HG02943 (cell line): ENCODE measurements around the gene CCDC85C.

Source experiments
- ATAC-seq: cut with Tn5 transposase; IDR thresholded peaks from one replicate; pipeline ENCODE4 v1.9.1; 2021; ENCODE audit warnings: mild to moderate bottlenecking, low read depth, moderate library complexity; ENCODE audit not compliant: unreplicated experiment

Gene CCDC85C

DNA sequence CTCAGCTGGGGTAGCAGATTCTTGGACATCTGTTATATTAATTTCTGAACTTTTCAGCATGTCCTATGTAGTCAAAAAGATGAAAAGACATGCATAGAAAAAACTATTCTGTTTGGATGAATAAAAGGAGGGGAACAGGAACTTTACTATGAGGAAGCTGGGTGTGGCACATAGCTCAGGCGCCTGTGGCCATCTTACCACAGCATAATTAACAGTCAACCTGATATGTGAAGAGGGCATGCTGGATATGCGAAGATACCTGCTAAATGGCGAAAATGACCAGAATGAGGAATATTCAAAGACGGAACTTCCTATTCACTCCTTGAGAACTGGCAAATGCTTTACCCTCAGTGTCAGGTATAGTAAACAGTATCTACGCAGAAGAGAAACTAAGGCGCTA, 141.8 kb downstream of the CCDC85C start:
- ATAC-seq, result no peak

DNA sequence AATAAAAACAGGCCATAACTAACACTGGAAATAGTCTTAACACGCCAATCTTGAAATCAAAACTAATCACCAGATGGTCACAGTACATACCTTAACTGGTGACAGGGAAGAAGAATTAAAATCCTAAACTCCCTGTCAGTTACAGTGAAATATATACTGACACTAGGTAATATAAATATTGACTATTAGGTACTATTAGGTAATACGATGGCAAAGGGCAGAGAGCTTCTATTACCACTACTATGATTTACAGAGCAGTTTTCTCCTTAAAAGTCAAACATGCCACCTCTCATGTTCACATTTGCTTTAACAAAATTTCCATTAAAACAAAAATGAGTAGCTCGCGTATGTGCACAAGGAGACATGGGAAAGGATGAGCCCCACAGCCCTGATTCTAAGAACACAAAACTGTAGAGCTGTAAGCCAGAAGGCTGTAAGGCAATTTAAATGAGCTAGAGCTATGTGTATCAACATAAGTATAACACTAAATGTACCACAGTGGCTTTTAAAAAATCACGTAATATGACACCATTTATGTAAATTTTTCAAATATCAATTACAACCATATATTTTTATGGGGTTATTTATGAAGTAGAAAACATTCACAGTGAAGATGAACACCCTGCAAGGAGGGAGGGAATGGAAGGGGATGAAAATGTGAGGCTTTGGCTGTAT, 142.5 kb downstream of the CCDC85C start:
- no peak for ATAC-seq

- ATAC-seq, result no peak
Observed at GRCh38 chr14:99460793-99461192, 143.2 kb downstream of the CCDC85C start.

DNA sequence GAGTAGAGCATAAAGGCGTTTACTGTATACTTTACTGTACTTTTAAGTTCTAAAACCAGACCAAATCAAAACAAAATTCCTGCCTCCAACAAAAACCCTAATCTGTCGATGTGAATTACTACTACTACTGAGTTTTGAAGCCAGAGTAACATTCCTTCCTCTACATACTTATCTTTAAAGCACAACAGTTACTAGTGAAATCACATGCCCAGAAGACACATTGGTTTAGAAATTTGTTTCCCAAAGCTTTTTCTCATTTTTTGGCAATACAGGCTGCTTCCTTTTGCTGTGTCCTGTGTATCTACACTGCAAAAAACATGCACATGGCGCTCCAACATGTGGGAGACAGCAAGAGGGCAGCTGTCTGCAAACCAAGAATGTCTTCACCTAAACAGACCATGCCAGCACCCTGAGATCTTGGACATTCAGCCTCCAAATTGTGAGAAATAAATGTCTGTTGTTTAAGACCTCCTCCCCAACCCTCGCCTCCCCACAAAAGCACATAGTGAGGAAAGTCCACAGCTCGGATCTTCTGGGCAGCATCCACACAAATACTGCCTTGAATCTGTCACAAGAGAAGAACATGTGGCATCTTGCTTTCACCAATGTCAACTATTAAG, 144.4 kb downstream of the CCDC85C start:
- no peak for ATAC-seq

DNA sequence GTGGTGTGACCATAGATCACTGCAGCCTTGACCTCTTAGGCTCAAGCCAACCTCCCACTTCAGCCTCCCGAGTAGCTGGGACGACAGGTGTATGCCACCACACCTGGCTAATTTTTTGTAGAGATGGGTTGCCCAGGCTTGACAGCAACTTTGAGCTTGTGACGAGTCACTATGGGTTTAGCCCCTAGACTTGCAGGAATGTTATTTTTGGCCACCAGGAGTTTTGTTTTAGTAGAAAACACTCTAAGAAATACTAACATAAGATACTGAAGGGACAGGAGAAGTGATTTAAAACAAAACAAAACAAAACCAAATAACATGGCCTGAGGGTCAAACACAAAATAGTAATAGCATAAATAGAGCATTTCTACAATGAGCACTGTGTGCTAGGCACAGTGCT, 149.8 kb downstream of the CCDC85C start:
- no peak for ATAC-seq

DNA sequence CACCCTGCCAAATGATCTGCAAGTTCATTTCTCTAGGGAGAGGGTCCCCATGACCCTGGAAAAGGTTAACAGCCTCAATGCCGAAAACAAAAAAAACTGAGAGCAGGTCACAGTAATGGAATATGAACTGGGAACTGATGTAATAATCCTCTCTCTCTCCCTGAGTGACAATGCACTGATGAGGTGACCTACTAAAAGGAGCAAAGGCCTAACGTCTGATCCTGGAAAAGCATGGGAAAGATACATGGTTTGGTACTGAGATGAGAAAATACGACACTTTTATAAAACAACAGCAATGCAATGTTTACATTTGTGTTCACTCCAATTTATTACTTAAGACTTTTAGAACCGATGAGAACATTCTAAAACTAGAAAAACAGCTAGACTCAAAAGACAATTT, 151.0 kb downstream of the CCDC85C start:
- no peak for ATAC-seq

- no peak for ATAC-seq
Observed at GRCh38 chr14:99451234-99451633, 152.8 kb downstream of the CCDC85C start.

DNA sequence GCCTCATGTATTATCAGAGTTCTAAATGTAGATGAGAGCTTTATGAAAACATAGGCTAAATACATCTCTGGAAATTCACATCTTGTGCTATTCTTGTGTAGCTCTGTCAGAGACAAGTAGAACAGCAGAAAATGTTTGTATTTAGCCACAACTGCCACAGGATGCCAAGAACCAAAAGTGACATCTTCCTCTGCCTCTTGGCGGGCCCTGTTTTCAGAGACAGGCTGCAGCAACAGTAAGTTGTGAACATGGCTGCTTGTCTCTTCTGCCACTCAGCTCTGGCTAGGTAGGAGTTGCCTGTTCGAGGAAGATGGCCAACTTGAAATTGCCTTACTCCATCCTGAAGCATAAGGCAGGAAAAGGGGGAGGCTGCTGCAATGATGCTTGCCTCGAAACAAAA, 153.7 kb downstream of the CCDC85C start:
- no peak for ATAC-seq
